Chondrocyte (in vitro differentiated cells): ENCODE data around the gene TMEM132D. TPM values are rescaled to one million over a fixed set of nuclear protein-coding genes. Genes with fewer than 3 reads are reported as not detected.

Experiments used
- DNase-seq: peaks from one replicate; pipeline ENCODE4 v3.0.0; 2021; ENCODE audit warnings: mixed read lengths, low spot score
- H3K27ac Mint-ChIP-seq: one replicate; pipeline ENCODE4 v1.8.0; 2021; ENCODE audit warnings: mild to moderate bottlenecking, moderate library complexity, mixed read lengths; ENCODE audit not compliant: unreplicated experiment
- H3K27me3 Mint-ChIP-seq: 2 replicates; pipeline ENCODE4 v1.8.0; 2021; ENCODE audit warnings: low read depth, mixed read lengths
- H3K36me3 Mint-ChIP-seq: 2 replicates; pipeline ENCODE4 v1.8.0; 2021; ENCODE audit warnings: low read depth, mixed read lengths
- H3K4me1 Mint-ChIP-seq: 2 replicates; pipeline ENCODE4 v1.8.0; 2021; ENCODE audit warnings: low read depth, mild to moderate bottlenecking, mixed read lengths
- H3K4me3 Mint-ChIP-seq: one replicate; pipeline ENCODE4 v1.8.0; 2021; ENCODE audit warnings: mild to moderate bottlenecking, moderate library complexity, mixed read lengths; ENCODE audit not compliant: unreplicated experiment
- H3K9me3 Mint-ChIP-seq: 2 replicates; pipeline ENCODE4 v1.8.0; 2021; ENCODE audit warnings: low read depth, mixed read lengths
- CTCF ChIP-seq: fragments of 200-600 bp; sonication (generic); IDR thresholded peaks from 2 replicates; pipeline ENCODE4 v1.5.0; 2021; ENCODE audit warnings: antibody characterized with exemption, mild to moderate bottlenecking, moderate library complexity
- total RNA-seq: library from RNA; stranded (reverse); gene quantifications from 3 replicates; pipeline ENCODE4 v1.2.1, GENCODE V29; 2021

TMEM132D gene
- total RNA-seq, 1 donor from 2014 or later, result 3.1 TPM

- Mint-ChIP-seq H3K27ac (no peak overlapping the region), H3K9me3 (peaks cover 8% of the 10 kb centered on the region), H3K27me3 (no peaks in the 10 kb centered on the region), H3K4me3 (no peak overlapping the region), H3K36me3 (no peaks in the 10 kb centered on the region), H3K4me1 (peaks cover 6% of the 10 kb centered on the region)
- TF ChIP-seq CTCF, result no peak
- DNase-seq, result no peak
Measured at GRCh38 chr12:129080391-129080790, 823.4 kb downstream of the TMEM132D start.

- H3K27me3 Mint-ChIP-seq, result no peaks in the 10 kb centered on the region
Measured at GRCh38 chr12:129079719-129080118, 824.1 kb downstream of the TMEM132D start.

GRCh38 chr12:129076441-129077320, 827.1 kb downstream of the TMEM132D start:
- no peak overlapping the region for H3K27ac Mint-ChIP-seq
- no peaks in the 10 kb centered on the region for H3K4me1 Mint-ChIP-seq
- H3K36me3 Mint-ChIP-seq, result no peaks in the 10 kb centered on the region
- H3K4me3 Mint-ChIP-seq, result no peak overlapping the region
- no peak for DNase-seq
- H3K27me3 Mint-ChIP-seq, result no peaks in the 10 kb centered on the region
- peaks cover 15% of the 10 kb centered on the region for H3K9me3 Mint-ChIP-seq
- TF ChIP-seq CTCF, result no peak

More at GRCh38 chr12:129079719-129080118, 824.1 kb downstream of the TMEM132D start:
- no peak for TF ChIP-seq CTCF
- Mint-ChIP-seq H3K4me3 (no peak overlapping the region), H3K36me3 (no peaks in the 10 kb centered on the region), H3K27ac (no peak overlapping the region), H3K4me1 (peaks cover 6% of the 10 kb centered on the region), H3K9me3 (peaks cover 10% of the 10 kb centered on the region)
- DNase-seq, result no peak

GRCh38 chr12:129075460-129076208, 828.2 kb downstream of the TMEM132D start:
- Mint-ChIP-seq H3K27me3 (no peaks in the 10 kb centered on the region), H3K4me1 (no peaks in the 10 kb centered on the region), H3K9me3 (peaks cover 18% of the 10 kb centered on the region), H3K27ac (no peak overlapping the region), H3K36me3 (no peaks in the 10 kb centered on the region), H3K4me3 (no peak overlapping the region)
- TF ChIP-seq CTCF, result no peak
- DNase-seq, result no peak

- no peak overlapping the region for H3K4me3 Mint-ChIP-seq
- TF ChIP-seq CTCF, result no peak
Measured at GRCh38 chr12:129074379-129074778, 829.4 kb downstream of the TMEM132D start.

More at GRCh38 chr12:129074379-129074778, 829.4 kb downstream of the TMEM132D start:
- DNase-seq, result no peak
- Mint-ChIP-seq H3K9me3 (peaks cover 19% of the 10 kb centered on the region), H3K36me3 (no peaks in the 10 kb centered on the region), H3K27ac (peak overlapping the region; percentile 24), H3K4me1 (no peaks in the 10 kb centered on the region), H3K27me3 (no peaks in the 10 kb centered on the region)
